ENCODE results near the gene ANKRD33B. TPM values are rescaled to one million over a fixed set of nuclear protein-coding genes. Genes with fewer than 3 reads are reported as not detected.

ANKRD33B gene
- total and polyA plus RNA-seq, 9 of the 15 experiments (the other 6 are each of a cell fraction or from before 2014, with no cell fraction given): 0.10 to 1.7 (median 0.40) TPM

DNA sequence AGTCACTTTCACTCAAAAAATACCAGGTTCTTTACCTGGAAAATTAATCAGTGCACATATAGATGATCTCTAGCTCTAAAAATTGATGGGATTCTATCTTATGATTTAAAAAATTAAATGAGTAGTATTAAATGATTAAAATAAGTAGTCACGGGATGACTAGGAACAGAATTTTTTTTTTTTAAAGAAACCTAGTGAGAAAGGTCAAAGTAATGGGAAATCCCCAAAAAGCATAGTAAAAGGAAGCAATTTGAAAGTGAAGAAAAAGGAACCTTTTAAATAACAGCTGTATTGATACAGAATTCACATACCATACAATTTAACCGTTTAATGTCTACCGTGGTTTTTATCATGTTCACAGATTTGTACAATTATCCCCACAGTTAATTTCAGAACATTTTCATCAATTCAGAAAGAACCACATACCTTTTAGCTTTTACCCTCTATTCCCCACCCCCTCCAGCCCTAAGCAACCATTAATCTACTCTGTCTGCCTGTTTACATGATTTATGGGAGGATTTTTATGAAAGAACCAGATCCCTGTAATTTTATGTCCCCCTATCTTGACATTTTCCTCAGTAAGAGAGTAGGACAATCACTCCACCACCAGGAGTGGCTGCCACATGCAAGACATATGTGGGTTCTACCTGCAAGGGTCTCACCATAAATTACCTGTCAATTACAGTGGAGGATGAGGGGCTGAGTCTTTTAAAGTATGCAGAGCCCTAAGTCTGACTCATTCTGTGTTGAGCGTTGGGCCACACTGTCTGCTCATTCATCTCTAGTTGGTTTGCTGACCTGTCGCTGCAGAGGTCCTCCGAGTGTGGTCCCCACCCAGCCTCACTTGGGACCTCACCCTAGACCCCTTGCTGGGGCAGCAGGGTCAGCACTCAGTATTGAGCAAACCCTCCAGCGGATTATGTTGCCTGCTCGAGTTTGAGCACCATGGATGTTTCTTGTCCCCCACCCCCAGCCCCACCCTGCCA lies 16.0 kb downstream of the ANKRD33B start (continued):
- TF ChIP-seq RAD21 (CRISPR knock-in tag; conservative IDR thresholded peaks at IDR 0.05 in 1 of 2, IDR thresholded peaks at IDR 0.05 in 1 of 2) (peak in 1 of 2 experiments; percentile 31; a peak in 1 of 4 replicates), MEIS2 (IDR thresholded peaks at IDR 0.05; ENCODE audit: partially characterized antibody) (peak; percentile 96), ZNF224 (CRISPR knock-in tag; IDR thresholded peaks at IDR 0.05) (no peak), TBP (optimal IDR thresholded peaks at IDR 0.05; ENCODE audit: low read depth, low read length) (no peak), NFATC3 (IDR thresholded peaks at IDR 0.05) (no peak), BCOR (IDR thresholded peaks at IDR 0.05) (no peak), KDM5B (IDR thresholded peaks at IDR 0.05; ENCODE audit: insufficient replicate concordance, low read depth, low read length) (no peak), NCOA6 (IDR thresholded peaks at IDR 0.05) (0 out of 2 replicates have a peak, but pooled peaks have one; percentile 38), DPF2 (IDR thresholded peaks at IDR 0.05) (peak; percentile 51), ARNT (IDR thresholded peaks at IDR 0.05) (0 out of 4 replicates have a peak, but pooled peaks of 1 of the 2 experiments have one; percentile 37), TAF1 (IDR thresholded peaks at IDR 0.05; ENCODE audit: control insufficient read depth, extremely low read depth, insufficient read depth, low read length, severe bottlenecking) (no peak), SMARCA4 (IDR thresholded peaks at IDR 0.05) (0 out of 2 replicates have a peak, but pooled peaks have one; percentile 21)
- TF ChIP-seq, protein P1, sequence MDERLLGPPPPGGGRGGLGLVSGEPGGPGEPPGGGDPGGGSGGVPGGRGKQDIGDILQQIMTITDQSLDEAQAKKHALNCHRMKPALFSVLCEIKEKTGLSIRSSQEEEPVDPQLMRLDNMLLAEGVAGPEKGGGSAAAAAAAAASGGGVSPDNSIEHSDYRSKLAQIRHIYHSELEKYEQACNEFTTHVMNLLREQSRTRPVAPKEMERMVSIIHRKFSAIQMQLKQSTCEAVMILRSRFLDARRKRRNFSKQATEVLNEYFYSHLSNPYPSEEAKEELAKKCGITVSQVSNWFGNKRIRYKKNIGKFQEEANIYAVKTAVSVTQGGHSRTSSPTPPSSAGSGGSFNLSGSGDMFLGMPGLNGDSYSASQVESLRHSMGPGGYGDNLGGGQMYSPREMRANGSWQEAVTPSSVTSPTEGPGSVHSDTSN (CRISPR knock-in tag; IDR thresholded peaks at IDR 0.05; ENCODE audit: low read depth): no peak
- TF ChIP-seq, protein P1 (tag; conservative IDR thresholded peaks at IDR 0.05; ENCODE audit: low read depth): peak; percentile 96
- TF ChIP-seq, protein P2, sequence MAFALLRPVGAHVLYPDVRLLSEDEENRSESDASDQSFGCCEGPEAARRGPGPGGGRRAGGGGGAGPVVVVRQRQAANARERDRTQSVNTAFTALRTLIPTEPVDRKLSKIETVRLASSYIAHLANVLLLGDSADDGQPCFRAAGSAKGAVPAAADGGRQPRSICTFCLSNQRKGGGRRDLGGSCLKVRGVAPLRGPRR (CRISPR knock-in tag; IDR thresholded peaks at IDR 0.05): no peak
- TF ChIP-seq, protein P3, sequence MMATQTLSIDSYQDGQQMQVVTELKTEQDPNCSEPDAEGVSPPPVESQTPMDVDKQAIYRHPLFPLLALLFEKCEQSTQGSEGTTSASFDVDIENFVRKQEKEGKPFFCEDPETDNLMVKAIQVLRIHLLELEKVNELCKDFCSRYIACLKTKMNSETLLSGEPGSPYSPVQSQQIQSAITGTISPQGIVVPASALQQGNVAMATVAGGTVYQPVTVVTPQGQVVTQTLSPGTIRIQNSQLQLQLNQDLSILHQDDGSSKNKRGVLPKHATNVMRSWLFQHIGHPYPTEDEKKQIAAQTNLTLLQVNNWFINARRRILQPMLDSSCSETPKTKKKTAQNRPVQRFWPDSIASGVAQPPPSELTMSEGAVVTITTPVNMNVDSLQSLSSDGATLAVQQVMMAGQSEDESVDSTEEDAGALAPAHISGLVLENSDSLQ (IDR thresholded peaks at IDR 0.05): peak; percentile 97

All from K562 (cell line).